Measurements from ENCODE around the gene LMOD1. TPM values are rescaled to one million over a fixed set of nuclear protein-coding genes. Genes with fewer than 3 reads are reported as not detected.

Gene LMOD1
- polyA plus RNA-seq (2011; rRNA removed): 41.1 and 52.6 TPM in 2 replicates
- polyA minus RNA-seq (2011; rRNA and poly(A)+ RNA removed): 57.1 and 72.9 TPM in 2 replicates

GRCh38 chr1:201946224-201946908, at the start of gene LMOD1:
TSS of gene LMOD1 (minus strand) at chr1:201946548. CDS start at chr1:201946340, 208 bp downstream.
- POLR2A ChIA-PET: interaction anchor here (0.5 to 2.6 kb wide), 21 partner anchors 8 to 69 kb away, joined by 3 to 24 read pairs (median 4); partner anchors contain the start of genes SHISA4 and TIMM17A
- TF ChIP-seq, protein P1, sequence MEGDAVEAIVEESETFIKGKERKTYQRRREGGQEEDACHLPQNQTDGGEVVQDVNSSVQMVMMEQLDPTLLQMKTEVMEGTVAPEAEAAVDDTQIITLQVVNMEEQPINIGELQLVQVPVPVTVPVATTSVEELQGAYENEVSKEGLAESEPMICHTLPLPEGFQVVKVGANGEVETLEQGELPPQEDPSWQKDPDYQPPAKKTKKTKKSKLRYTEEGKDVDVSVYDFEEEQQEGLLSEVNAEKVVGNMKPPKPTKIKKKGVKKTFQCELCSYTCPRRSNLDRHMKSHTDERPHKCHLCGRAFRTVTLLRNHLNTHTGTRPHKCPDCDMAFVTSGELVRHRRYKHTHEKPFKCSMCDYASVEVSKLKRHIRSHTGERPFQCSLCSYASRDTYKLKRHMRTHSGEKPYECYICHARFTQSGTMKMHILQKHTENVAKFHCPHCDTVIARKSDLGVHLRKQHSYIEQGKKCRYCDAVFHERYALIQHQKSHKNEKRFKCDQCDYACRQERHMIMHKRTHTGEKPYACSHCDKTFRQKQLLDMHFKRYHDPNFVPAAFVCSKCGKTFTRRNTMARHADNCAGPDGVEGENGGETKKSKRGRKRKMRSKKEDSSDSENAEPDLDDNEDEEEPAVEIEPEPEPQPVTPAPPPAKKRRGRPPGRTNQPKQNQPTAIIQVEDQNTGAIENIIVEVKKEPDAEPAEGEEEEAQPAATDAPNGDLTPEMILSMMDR (IDR thresholded peaks at IDR 0.05; ENCODE audit: low read depth, low read length): peak; percentile 26; the same call in 1 of the 2 replicates
- CTCF ChIA-PET: interaction anchor here (0.8 to 7.0 kb wide), 10 partner anchors 12 to 60 kb away, joined by 3 to 90 read pairs (median 4); no protein-coding TSS in a partner anchor
- Histone ChIP-seq H3K27me3 (ENCODE audit: control insufficient read depth, insufficient read depth, low read length) (no peaks in the 10 kb centered on the region), H3K9me3 (ENCODE audit: control insufficient read depth, insufficient read depth, low read length) (no peaks in the 10 kb centered on the region), H3K4me3 (ENCODE audit: low read depth, low read length) (peak within 1 kb of the TSS; percentile 98), H3K27ac (ENCODE audit: low read depth, low read length) (peak within 1 kb of the TSS; percentile 99)
- peak; percentile 95 for DNase-seq (ENCODE audit: low read depth, low spot score)

DNA sequence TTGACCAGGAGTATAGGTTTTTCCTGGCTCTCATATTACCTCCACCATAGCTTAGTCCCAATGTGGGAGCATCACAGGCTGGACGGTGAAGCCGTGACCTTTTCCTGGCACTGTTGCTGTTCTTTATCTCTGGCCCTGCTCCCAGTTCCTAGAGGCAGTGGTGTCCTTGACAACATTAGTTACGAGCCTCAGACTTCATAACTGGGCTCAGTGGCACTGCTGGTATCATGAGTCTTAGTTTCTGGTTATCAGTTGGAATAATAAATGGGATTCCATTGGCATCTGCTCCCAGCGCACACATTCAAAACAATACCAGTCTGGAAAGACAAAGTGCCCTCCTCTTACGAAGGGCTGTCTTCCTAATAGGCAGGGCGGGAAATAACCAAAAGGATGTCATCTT, 44.1 kb upstream of the LMOD1 start:
- H3K4me3 ChIP-seq (ENCODE audit: low read depth, low read length): no peak overlapping the region
- TF ChIP-seq, protein P1 (IDR thresholded peaks at IDR 0.05; ENCODE audit: low read depth, low read length): no peak

DNA sequence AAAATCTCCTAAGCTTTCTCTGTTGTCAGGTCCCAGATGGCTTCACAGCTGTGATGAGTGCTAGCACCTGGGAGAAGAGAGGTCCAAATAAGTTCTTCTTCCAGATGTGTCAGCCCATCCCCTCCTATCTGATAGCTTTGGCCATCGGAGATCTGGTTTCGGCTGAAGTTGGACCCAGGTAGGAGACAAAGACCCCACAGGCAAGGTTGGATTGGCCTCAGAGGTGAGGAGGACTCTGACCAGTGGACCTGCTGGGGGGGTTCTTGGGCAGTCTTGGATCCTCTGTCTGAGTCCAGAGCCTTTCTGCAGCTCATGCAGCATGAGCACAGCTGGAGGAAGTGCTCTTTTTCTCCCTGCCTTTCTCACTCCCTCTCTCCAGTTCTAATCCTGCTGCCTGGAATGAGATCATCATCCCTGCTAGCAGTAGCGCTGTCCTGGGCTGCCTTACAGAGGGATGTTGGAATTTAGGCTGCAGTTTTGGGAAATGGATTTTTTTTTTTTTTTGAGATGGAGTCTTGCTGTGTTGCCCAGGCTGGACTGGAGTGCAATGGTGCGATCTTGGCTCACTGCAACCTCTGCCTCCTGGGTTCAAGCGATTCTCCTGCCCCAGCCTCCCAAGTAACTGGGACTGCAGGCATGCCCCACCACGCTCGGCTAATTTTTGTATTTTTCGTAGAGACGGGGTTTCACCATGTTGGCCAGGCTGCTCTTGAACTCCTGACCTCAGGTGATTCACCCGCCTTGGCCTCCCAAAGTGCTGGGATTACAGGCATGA, 43.2 kb upstream of the LMOD1 start:
- ChIA-PET CTCF (interaction anchor here (1.1 to 1.7 kb wide), 2 partner anchors 10 to 111 kb away, joined by 5 to 9 read pairs; no protein-coding TSS in a partner anchor), POLR2A (interaction anchor here (0.6 kb wide), 1 partner anchor 86 kb away, joined by 3 read pairs; no protein-coding TSS in a partner anchor)
- TF ChIP-seq, protein P1 (IDR thresholded peaks at IDR 0.05; ENCODE audit: low read depth, low read length): no peak
- Histone ChIP-seq H3K27me3 (ENCODE audit: control insufficient read depth, insufficient read depth, low read length) (no peaks in the 10 kb centered on the region), H3K9me3 (ENCODE audit: control insufficient read depth, insufficient read depth, low read length) (no peaks in the 10 kb centered on the region), H3K27ac (ENCODE audit: low read depth, low read length) (no peak overlapping the region), H3K4me3 (ENCODE audit: low read depth, low read length) (no peak overlapping the region)
- no peak for DNase-seq (ENCODE audit: low read depth, low spot score)

More for the DNA sequence above, 44.1 kb upstream of the LMOD1 start:
- Histone ChIP-seq H3K27me3 (ENCODE audit: control insufficient read depth, insufficient read depth, low read length) (no peaks in the 10 kb centered on the region), H3K9me3 (ENCODE audit: control insufficient read depth, insufficient read depth, low read length) (no peaks in the 10 kb centered on the region), H3K27ac (ENCODE audit: low read depth, low read length) (no peak overlapping the region)
- POLR2A ChIA-PET: no interaction called here
- no peak for DNase-seq (ENCODE audit: low read depth, low spot score)
- CTCF ChIA-PET: interaction anchor here (0.6 kb wide), 1 partner anchor 10 kb away, joined by 3 read pairs; no protein-coding TSS in a partner anchor

- Histone ChIP-seq H3K9me3 (ENCODE audit: control insufficient read depth, insufficient read depth, low read length) (no peaks in the 10 kb centered on the region), H3K27me3 (ENCODE audit: control insufficient read depth, insufficient read depth, low read length) (no peaks in the 10 kb centered on the region), H3K4me3 (ENCODE audit: low read depth, low read length) (no peak overlapping the region), H3K27ac (ENCODE audit: low read depth, low read length) (no peak overlapping the region)
- ChIA-PET CTCF (interaction anchor here (0.6 to 1.7 kb wide), 5 partner anchors 11 to 111 kb away, joined by 3 to 9 read pairs (median 4); no protein-coding TSS in a partner anchor), POLR2A (interaction anchor here (0.6 to 0.7 kb wide), 2 partner anchors 85 to 436 kb away, joined by 3 read pairs; no protein-coding TSS in a partner anchor)
- DNase-seq (ENCODE audit: low read depth, low spot score): no peak
- TF ChIP-seq, protein P1 (IDR thresholded peaks at IDR 0.05; ENCODE audit: low read depth, low read length): no peak
These were observed 42.3 kb upstream of the LMOD1 start for GRCh38 chr1:201988601-201989000.

Measured in AG04450 (cell line).